ENCODE measurements around the gene NRSN2. TPM values are rescaled to one million over a fixed set of nuclear protein-coding genes. Genes with fewer than 3 reads are reported as not detected.
A peak's percentile ranks its signal among the peaks of the same experiment; 100 is the strongest.

The NRSN2 gene
- total RNA-seq, 1 donor from 2014 or later, result 7.0 TPM

DNA sequence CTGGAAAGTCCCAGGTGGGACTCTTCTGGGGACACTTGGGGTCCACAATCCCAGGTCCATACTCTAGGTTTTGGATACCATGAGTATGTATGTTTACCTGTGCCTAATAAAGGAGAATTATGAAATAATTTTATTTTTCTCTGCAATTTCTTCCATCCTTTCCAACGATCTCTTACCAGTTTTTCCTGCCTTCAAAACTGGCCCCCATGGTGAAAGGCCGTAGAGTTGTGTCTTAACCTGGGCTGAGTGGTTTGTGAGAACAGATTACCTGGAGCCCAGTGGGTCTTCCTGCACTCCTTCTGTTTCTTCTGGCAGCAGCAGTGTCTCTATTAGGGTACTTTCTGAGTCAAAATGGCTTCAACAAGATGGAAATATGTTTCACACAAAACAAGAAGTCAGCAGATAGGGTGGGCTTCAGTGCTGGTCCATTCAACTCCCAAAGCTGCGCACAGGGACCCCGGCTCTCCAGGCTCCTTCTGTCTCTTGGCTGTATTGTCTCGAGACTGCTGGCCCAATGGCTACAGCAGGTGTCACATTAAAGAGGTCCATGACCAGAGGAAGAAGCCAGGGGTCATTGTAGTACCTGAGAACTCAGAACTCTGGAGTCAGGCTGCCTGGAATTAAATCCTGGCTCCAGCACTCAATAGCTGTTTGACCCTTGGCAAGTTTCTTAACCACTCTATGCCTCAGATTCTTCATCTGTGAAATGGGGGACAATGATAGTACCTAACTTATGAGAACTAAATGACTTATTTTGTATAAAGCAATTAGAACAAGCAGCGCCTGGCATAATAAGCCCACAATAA is 50.7 kb downstream of the NRSN2 start:
- no peaks in the 10 kb centered on the region for H3K9me3 Mint-ChIP-seq
- H3K27ac Mint-ChIP-seq, result no peak overlapping the region
- H3K4me1 Mint-ChIP-seq, result peaks cover 16% of the 10 kb centered on the region
- peaks cover 34% of the 10 kb centered on the region for H3K36me3 Mint-ChIP-seq (ENCODE audit: low read depth)
- H3K4me3 Mint-ChIP-seq, result no peak overlapping the region
- no peak for DNase-seq
- no peaks in the 10 kb centered on the region for H3K27me3 Mint-ChIP-seq
- intact Hi-C loops (cut with micrococcal nuclease), result no loop called here

DNA sequence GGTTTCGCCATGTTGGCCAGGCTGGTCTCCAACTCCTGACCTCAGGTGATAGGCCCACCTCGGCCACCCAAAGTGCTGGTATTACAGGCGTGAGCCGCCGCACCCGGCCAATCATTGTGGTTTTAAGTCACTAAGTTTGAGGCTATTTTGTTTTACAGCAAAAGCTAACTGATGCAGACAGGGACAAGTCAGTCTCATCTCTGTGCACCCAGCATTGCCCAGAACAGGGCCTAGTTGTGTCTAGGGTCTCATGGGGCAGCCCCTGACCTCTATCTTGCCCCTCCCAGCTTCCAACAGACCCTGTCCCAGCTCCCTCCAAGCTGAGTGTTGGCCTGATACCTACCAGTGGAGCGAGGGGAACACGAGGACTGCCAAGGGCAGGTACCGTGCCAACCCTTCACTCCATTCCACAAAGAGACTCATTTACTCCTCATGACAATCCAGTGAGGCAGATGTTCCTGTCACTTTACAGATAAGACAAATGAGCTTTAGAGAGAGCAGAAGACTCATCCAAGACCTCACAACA is 52.3 kb downstream of the NRSN2 start:
- DNase-seq, result no peak
- Mint-ChIP-seq H3K27ac (peak overlapping the region; percentile 25), H3K36me3 (ENCODE audit: low read depth) (peaks cover 29% of the 10 kb centered on the region), H3K4me1 (peaks cover 24% of the 10 kb centered on the region), H3K27me3 (no peaks in the 10 kb centered on the region), H3K9me3 (no peaks in the 10 kb centered on the region), H3K4me3 (no peak overlapping the region)
- intact Hi-C loops (cut with micrococcal nuclease), result no loop called here

DNA sequence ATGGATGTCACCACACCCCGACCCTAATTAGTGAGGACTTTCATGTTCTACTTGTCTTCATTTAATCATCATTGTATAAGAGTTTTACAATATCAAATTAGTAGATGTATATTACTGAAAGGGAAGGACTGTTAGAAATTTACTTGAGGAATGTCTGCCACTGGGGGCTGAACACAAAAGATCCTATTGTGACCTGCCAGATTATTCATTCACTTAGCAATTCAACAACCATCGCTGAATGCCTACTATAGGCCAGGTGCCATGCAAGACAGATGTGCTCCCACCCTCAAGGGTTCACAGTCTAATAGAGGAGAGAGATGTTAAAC is 53.2 kb downstream of the NRSN2 start:
- H3K4me3 Mint-ChIP-seq, result no peak overlapping the region
- intact Hi-C loops (cut with micrococcal nuclease), result loop anchor here (5.0 kb wide), 1 partner anchor 48 kb away; no protein-coding TSS in a partner anchor
- no peak for DNase-seq
- H3K27me3 Mint-ChIP-seq, result no peaks in the 10 kb centered on the region
- peaks cover 24% of the 10 kb centered on the region for H3K4me1 Mint-ChIP-seq
- H3K36me3 Mint-ChIP-seq (ENCODE audit: low read depth), result peaks cover 23% of the 10 kb centered on the region
- H3K27ac Mint-ChIP-seq, result no peak overlapping the region
- H3K9me3 Mint-ChIP-seq, result no peaks in the 10 kb centered on the region

- H3K27me3 Mint-ChIP-seq, result no peaks in the 10 kb centered on the region
- no peak for DNase-seq
- intact Hi-C loops (cut with micrococcal nuclease), result loop anchor here (5.0 kb wide), 1 partner anchor 48 kb away; no protein-coding TSS in a partner anchor
- peaks cover 21% of the 10 kb centered on the region for H3K36me3 Mint-ChIP-seq (ENCODE audit: low read depth)
- no peak overlapping the region for H3K27ac Mint-ChIP-seq
- no peaks in the 10 kb centered on the region for H3K9me3 Mint-ChIP-seq
- H3K4me1 Mint-ChIP-seq, result peaks cover 26% of the 10 kb centered on the region
- no peak overlapping the region for H3K4me3 Mint-ChIP-seq
These were observed 53.8 kb downstream of the NRSN2 start for GRCh38 chr20:400454-401275.

DNA sequence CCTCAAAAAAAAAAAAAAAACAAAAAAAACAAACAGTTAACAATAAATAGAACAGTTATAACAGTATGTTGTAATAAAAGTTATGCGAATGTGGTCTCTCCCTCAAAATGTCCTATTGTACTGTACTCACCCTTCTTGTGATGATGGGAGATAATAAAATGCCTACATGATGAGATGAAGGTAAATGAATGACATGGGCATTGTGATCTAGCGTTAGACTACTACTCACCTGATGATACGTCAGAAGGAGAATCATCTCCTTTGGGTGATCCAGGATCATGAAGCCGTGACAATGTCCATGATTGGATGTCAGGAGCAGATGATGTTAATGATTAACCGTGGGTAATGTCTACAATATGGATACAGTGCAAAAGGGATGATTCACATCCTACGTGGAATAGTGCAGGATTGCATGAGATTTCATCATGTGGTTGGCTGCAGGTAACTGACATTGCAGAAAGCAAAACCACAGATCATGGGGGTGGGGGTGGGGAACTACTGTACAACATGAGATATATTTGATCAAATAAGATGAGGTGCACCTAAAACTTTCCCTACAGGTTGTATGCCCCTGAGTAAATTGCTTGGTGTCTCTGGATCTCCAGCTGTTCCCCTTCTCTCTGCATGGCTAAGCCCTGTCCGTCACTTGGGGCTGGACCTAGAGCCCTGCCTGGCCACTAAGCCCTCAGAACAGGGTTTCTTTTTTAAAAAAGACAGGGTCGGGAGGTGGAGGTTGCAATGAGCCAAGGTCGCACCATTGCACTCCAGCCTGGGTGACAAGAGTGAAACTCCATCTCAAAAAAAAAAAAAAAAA is 55.0 kb downstream of the NRSN2 start:
- H3K4me3 Mint-ChIP-seq, result peak overlapping the region; percentile 45
- intact Hi-C loops (cut with micrococcal nuclease), result loop anchor here (5.0 kb wide), 1 partner anchor 50 kb away; no protein-coding TSS in a partner anchor
- peaks cover 16% of the 10 kb centered on the region for H3K36me3 Mint-ChIP-seq (ENCODE audit: low read depth)
- no peaks in the 10 kb centered on the region for H3K9me3 Mint-ChIP-seq
- no peaks in the 10 kb centered on the region for H3K27me3 Mint-ChIP-seq
- no peak for DNase-seq
- peaks cover 30% of the 10 kb centered on the region for H3K4me1 Mint-ChIP-seq
- peak overlapping the region; percentile 28 for H3K27ac Mint-ChIP-seq

DNA sequence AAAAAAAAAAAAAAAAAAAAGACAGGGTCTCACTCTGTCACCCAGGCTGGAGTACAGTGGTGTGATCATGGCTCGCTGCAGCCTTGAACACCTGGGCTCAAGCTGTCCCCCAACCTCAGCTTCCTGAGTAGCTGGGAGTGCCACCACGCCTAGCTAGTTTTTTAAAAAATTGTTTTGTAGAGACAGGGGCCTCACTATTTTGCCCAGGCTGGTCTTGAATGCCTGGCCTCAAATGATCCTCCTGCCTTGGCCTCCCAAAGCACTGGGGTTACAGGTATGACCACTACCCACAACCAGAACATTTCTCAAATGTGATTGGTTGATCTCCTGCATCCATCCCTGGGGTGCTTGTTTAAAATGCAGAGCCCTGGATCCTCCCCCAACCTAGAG is 55.6 kb downstream of the NRSN2 start:
- Mint-ChIP-seq H3K27ac (peak overlapping the region; percentile 69), H3K4me3 (no peak overlapping the region), H3K9me3 (no peaks in the 10 kb centered on the region), H3K27me3 (no peaks in the 10 kb centered on the region), H3K4me1 (peaks cover 36% of the 10 kb centered on the region), H3K36me3 (ENCODE audit: low read depth) (peaks cover 13% of the 10 kb centered on the region)
- intact Hi-C loops (cut with micrococcal nuclease), result loop anchor here (5.0 kb wide), 1 partner anchor 50 kb away; no protein-coding TSS in a partner anchor
- DNase-seq, result no peak

DNA sequence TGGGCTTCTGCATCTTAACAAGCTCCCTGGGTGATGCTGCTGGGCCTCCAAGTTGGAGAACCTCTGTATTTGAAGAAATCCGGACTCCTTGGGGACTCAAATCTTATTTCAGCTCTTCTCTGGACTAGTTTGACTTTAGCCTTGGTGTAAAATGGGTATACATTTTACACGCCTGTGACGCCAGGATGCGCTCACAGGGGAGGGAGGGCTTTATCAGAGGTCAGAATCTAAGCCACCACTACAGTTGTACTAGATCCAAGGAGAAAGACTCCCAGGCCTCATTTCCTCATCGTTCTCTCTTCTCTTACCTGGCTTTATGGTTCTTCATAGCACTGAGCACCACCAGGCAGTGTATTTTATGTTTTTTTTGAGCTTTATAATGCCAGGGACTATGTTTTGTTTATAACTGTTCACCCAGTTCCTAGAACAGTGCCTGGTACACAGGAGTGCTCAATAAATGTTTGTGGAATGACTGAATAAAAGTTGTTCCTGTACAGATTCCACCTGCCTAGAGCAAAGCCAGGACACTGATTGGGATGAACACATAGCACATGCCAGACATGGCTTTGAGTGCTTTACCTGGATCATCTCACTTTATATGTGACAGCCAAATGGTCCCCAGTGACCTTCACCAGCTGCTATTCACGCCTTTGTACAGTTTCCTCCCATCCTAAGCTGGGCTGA is 56.1 kb downstream of the NRSN2 start:
- H3K4me1 Mint-ChIP-seq, result peaks cover 36% of the 10 kb centered on the region

GRCh38 chr20:403582-403957 is 56.7 kb downstream of the NRSN2 start:
- Mint-ChIP-seq H3K4me3 (no peak overlapping the region), H3K27me3 (no peaks in the 10 kb centered on the region), H3K9me3 (no peaks in the 10 kb centered on the region), H3K36me3 (ENCODE audit: low read depth) (peaks cover 9% of the 10 kb centered on the region), H3K4me1 (peaks cover 36% of the 10 kb centered on the region), H3K27ac (no peak overlapping the region)
- no peak for DNase-seq
- intact Hi-C loops (cut with micrococcal nuclease), result loop anchor here (5.0 kb wide), 1 partner anchor 51 kb away; no protein-coding TSS in a partner anchor

More for the DNA sequence above, 56.1 kb downstream of the NRSN2 start:
- H3K9me3 Mint-ChIP-seq, result no peaks in the 10 kb centered on the region
- H3K27me3 Mint-ChIP-seq, result no peaks in the 10 kb centered on the region
- peaks cover 12% of the 10 kb centered on the region for H3K36me3 Mint-ChIP-seq (ENCODE audit: low read depth)
- H3K27ac Mint-ChIP-seq, result peak overlapping the region; percentile 69
- H3K4me3 Mint-ChIP-seq, result no peak overlapping the region
- DNase-seq, result no peak
- intact Hi-C loops (cut with micrococcal nuclease), result loop anchor here (5.0 kb wide), 1 partner anchor 51 kb away; no protein-coding TSS in a partner anchor

DNA sequence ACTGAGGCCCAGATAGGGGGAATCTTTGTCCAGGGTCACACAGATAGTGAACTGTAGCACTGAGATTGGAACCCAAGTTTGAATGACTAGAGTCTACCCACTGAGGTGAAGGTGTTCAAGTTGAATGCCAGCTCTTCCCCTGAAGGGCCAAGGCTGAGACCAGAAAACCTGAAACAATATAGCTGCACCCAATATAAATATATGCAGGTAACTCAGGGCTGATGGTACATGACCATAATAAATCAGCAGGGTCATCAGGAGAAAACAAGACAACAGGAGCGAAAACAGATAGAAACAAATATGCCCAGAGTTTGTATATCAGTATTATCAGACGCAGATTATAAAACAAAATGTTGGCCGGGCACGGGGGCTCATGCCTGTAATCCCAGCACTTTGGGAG is 57.2 kb downstream of the NRSN2 start:
- no peak overlapping the region for H3K27ac Mint-ChIP-seq
- peaks cover 37% of the 10 kb centered on the region for H3K4me1 Mint-ChIP-seq
- no peak for DNase-seq
- intact Hi-C loops (cut with micrococcal nuclease), result loop anchor here (5.0 kb wide), 1 partner anchor 52 kb away; no protein-coding TSS in a partner anchor
- peaks cover 12% of the 10 kb centered on the region for H3K36me3 Mint-ChIP-seq (ENCODE audit: low read depth)
- H3K27me3 Mint-ChIP-seq, result no peaks in the 10 kb centered on the region
- H3K4me3 Mint-ChIP-seq, result no peak overlapping the region
- H3K9me3 Mint-ChIP-seq, result no peaks in the 10 kb centered on the region

Other genes with a start within 250 kb of the NRSN2 start
- not detected in 2 replicates for gene DEFB126, start 204.5 kb upstream of the NRSN2 start, total RNA-seq
- not detected in 2 replicates for gene DEFB127, start 189.7 kb upstream of the NRSN2 start, total RNA-seq
- not detected in 2 replicates for gene DEFB128, start 157.4 kb upstream of the NRSN2 start, total RNA-seq
- not detected in 2 replicates for gene DEFB129, start 119.9 kb upstream of the NRSN2 start, total RNA-seq
- gene DEFB132, start 89.4 kb upstream of the NRSN2 start, total RNA-seq, result not detected in 2 replicates
- gene C20orf96, start 56.4 kb upstream of the NRSN2 start, total RNA-seq, result 5.7 and 6.7 TPM in 2 replicates
- 23.7 and 24.6 TPM in 2 replicates for gene ZCCHC3, start 49.5 kb upstream of the NRSN2 start, total RNA-seq
- gene SOX12, start 21.6 kb upstream of the NRSN2 start, total RNA-seq, result 11.0 and 11.2 TPM in 2 replicates
- 39.3 and 41.1 TPM in 2 replicates for gene TRIB3, start 33.6 kb downstream of the NRSN2 start, total RNA-seq
- gene RBCK1, start 61.2 kb downstream of the NRSN2 start, total RNA-seq, result 128 and 135 TPM in 2 replicates
- 34.3 and 35.4 TPM in 2 replicates for gene TBC1D20, start 115.4 kb downstream of the NRSN2 start, total RNA-seq
- 179 TPM in 2 replicates for gene CSNK2A1, start 196.7 kb downstream of the NRSN2 start, total RNA-seq